IMR-90 (cell line): ENCODE measurements around the gene TRIP4. TPM values are rescaled to one million over a fixed set of nuclear protein-coding genes. Genes with fewer than 3 reads are reported as not detected.

Experiments
- ATAC-seq: fragments of 200-7000 bp; cut with Tn5 transposase; 2 replicates; pipeline ENCODE4 v1.9.1; 2020; ENCODE audit warnings: low read depth, mild to moderate bottlenecking, moderate library complexity
- BruUV-seq: library from RNA; stranded (reverse); fragments of 400-500 nt; replicated peaks from 2 replicates; lab custom pipeline; 2021; lab: Mats Ljungman, UMichigan
- CTCF ChIA-PET: fragments of 300-600 bp; formaldehyde crosslinking; extraction: SDS; loops from one replicate; lab custom pipeline; 2021; ENCODE audit warnings: antibody characterized with exemption; lab: Yijun Ruan, JAX
- POLR2A ChIA-PET: fragments of 300-600 bp; sonication (Branson Sonifier 250); formaldehyde crosslinking; loops from one replicate; lab custom pipeline; 2022; ENCODE audit warnings: antibody characterized with exemption; ENCODE audit not compliant: unreplicated experiment; lab: Charles Lee
- DNase-seq: peaks from one replicate; pipeline ENCODE4 v3.0.0; 2013
- H2AFZ ChIP-seq: replicated peaks from 2 replicates; pipeline ENCODE3; 2013; ENCODE audit warnings: low read length, mild to moderate bottlenecking; ENCODE audit not compliant: poor library complexity
- H2AK5ac ChIP-seq: 2 replicates; pipeline ENCODE4 v1.6.1; 2013; ENCODE audit warnings: low read depth, low read length, inconsistent platforms
- H2AK9ac ChIP-seq: replicated peaks from 2 replicates; pipeline ENCODE3; 2013; ENCODE audit warnings: mild to moderate bottlenecking, low read depth, low read length, moderate library complexity; ENCODE audit not compliant: poor library complexity
- H2BK120ac ChIP-seq: 2 replicates; pipeline ENCODE4 v1.6.1; 2013; ENCODE audit warnings: low read depth, low read length, inconsistent platforms
- H2BK15ac ChIP-seq: 3 replicates; pipeline ENCODE4 v1.6.1; 2013; ENCODE audit warnings: low read depth, low read length, inconsistent platforms
- H2BK20ac ChIP-seq: 2 replicates; pipeline ENCODE4 v1.6.1; 2013; ENCODE audit warnings: low read depth, mild to moderate bottlenecking, inconsistent platforms, low read length, moderate library complexity
- H2BK5ac ChIP-seq: 2 replicates; pipeline ENCODE4 v1.6.1; 2013; ENCODE audit warnings: mild to moderate bottlenecking, low read depth, low read length, inconsistent platforms; ENCODE audit not compliant: poor library complexity, severe bottlenecking
- H3K14ac ChIP-seq: replicated peaks from 2 replicates; pipeline ENCODE4 v1.6.1; 2013; ENCODE audit warnings: low read depth, low read length, inconsistent platforms
- H3K18ac ChIP-seq: 2 replicates; pipeline ENCODE4 v1.6.1; 2013; ENCODE audit warnings: low read depth, low read length, control low read depth
- H3K23ac ChIP-seq: 2 replicates; pipeline ENCODE4 v1.6.1; 2013; ENCODE audit warnings: low read depth, low read length, inconsistent platforms
- H3K27ac ChIP-seq: 2 replicates; pipeline ENCODE4 v1.5.1; 2013; ENCODE audit warnings: mild to moderate bottlenecking, control low read depth, low read length; ENCODE audit not compliant: insufficient read depth
- H3K27me3 ChIP-seq: 2 replicates; pipeline ENCODE4 v1.6.1; 2013; ENCODE audit warnings: low read length; ENCODE audit not compliant: control insufficient read depth, insufficient read depth
- H3K36me3 ChIP-seq: 2 replicates; pipeline ENCODE4 v1.6.1; 2013; ENCODE audit warnings: low read length, mixed read lengths; ENCODE audit not compliant: control insufficient read depth, insufficient read depth
- H3K4ac ChIP-seq: 2 replicates; pipeline ENCODE4 v1.6.1; 2013; ENCODE audit warnings: low read depth, low read length, inconsistent platforms
- H3K4me1 ChIP-seq: 2 replicates; pipeline ENCODE4 v1.6.1; 2013; ENCODE audit warnings: low read length, mixed read lengths; ENCODE audit not compliant: control insufficient read depth, insufficient read depth
- H3K4me2 ChIP-seq: 2 replicates; pipeline ENCODE4 v1.6.1; 2013; ENCODE audit warnings: low read depth, mild to moderate bottlenecking, control low read depth, low read length, moderate library complexity
- H3K4me3 ChIP-seq: 2 replicates; pipeline ENCODE4 v1.5.1; 2013; ENCODE audit warnings: low read depth, mild to moderate bottlenecking, control low read depth, low read length, moderate library complexity; ENCODE audit not compliant: insufficient read depth
- H3K56ac ChIP-seq: 2 replicates; pipeline ENCODE4 v1.6.1; 2013; ENCODE audit warnings: low read length, inconsistent platforms; ENCODE audit not compliant: insufficient read depth; ENCODE audit errors: extremely low read depth
- H3K79me1 ChIP-seq, 2 experiments: 2 replicates each; pipeline ENCODE4 v1.6.1; 2013; ENCODE audit warnings: low read length in 2 of 2, inconsistent platforms in 1 of 2, low read depth in 1 of 2
- H3K9ac ChIP-seq: 2 replicates; pipeline ENCODE4 v1.6.1; 2013; ENCODE audit warnings: low read depth, low read length, control low read depth
- H3K9me1 ChIP-seq: 2 replicates; pipeline ENCODE4 v1.6.1; 2013; ENCODE audit warnings: low read length, inconsistent platforms; ENCODE audit not compliant: insufficient read depth
- H3K9me3 ChIP-seq: 2 replicates; pipeline ENCODE4 v1.6.1; 2013; ENCODE audit warnings: low read length; ENCODE audit not compliant: control insufficient read depth, insufficient read depth
- H4K20me1 ChIP-seq: 2 replicates; pipeline ENCODE4 v1.6.1; 2013; ENCODE audit warnings: low read length, inconsistent platforms; ENCODE audit not compliant: insufficient read depth
- H4K5ac ChIP-seq: 2 replicates; pipeline ENCODE4 v1.6.1; 2013; ENCODE audit warnings: mild to moderate bottlenecking, low read depth, low read length, control low read depth
- H4K8ac ChIP-seq, 2 experiments: 2 replicates each; pipeline ENCODE4 v1.6.1; 2013; ENCODE audit warnings: low read depth in 2 of 2, low read length in 2 of 2, control low read depth in 1 of 2, inconsistent platforms in 1 of 2
- H4K91ac ChIP-seq: 2 replicates; pipeline ENCODE4 v1.6.1; 2013; ENCODE audit warnings: low read depth, low read length, inconsistent platforms; ENCODE audit not compliant: insufficient read depth
- CHD1 ChIP-seq: IDR thresholded peaks from 2 replicates; pipeline ENCODE4 v1.6.1; 2012; ENCODE audit warnings: low read depth, low read length, improper control_type of control experiment
- MAFK ChIP-seq: IDR thresholded peaks from 2 replicates; pipeline ENCODE4 v1.6.1; 2012; ENCODE audit warnings: low read depth, low read length, improper control_type of control experiment
- WGBS, 2 experiments: methylation state at CpG; one replicate each; pipeline versions ENCODE4 v1.1.5 to v1.1.7; 2013; ENCODE audit warnings: missing lambda C conversion rate in 2 of 2; ENCODE audit not compliant: insufficient read length in 1 of 2; ENCODE audit errors: extremely low coverage in 2 of 2; 5-methylcytosine and 5-hydroxymethylcytosine counted together
- dilution Hi-C: fragments of 300-500 bp; cut with HindIII; formaldehyde crosslinking; loops from one replicate; pipeline ENCODE4 v1.14.3; 2018; ENCODE audit warnings: low sequenced_read_pairs; ENCODE audit not compliant: unreplicated experiment
- in situ Hi-C: fragments of 300-500 bp; cut with MboI; formaldehyde crosslinking; loops from 3 replicates; pipeline ENCODE4 v1.14.3; 2019; ENCODE audit warnings: low sequenced_read_pairs, inconsistent platforms, mixed read lengths
- intact Hi-C: fragments of 100-400 bp; cut with micrococcal nuclease; formaldehyde crosslinking; loops from 2 replicates; pipeline ENCODE4 v1.10.0; 2022
- polyA plus RNA-seq, 3 experiments: library from polyadenylated mRNA; depleted of rRNA; stranded (reverse); fragments of >200 nt; gene quantifications; 2 replicates each; pipeline ENCODE4 v1.2.3, GENCODE V29; 2012; ENCODE audit warnings: low replicate concordance in 1 of 3
- total RNA-seq: library from RNA; depleted of rRNA; stranded (reverse); fragments of >200 nt; gene quantifications from 2 replicates; pipeline ENCODE4 v1.2.3, GENCODE V29; 2012

TRIP4 gene
- total and polyA plus RNA-seq, 2 of the 4 experiments (the other 2 are of a cell fraction), result 13.1 to 19.4 TPM

GRCh38 chr15:64396789-64397188 is 9.2 kb downstream of the TRIP4 start:
- no peak overlapping the region for H3K4me2 ChIP-seq
- no peak overlapping the region for H2BK120ac ChIP-seq
- no peak for ATAC-seq
- no peak overlapping the region for H2AK5ac ChIP-seq
- no TSS peak for BruUV-seq
- in situ Hi-C loops (no loop called here), intact Hi-C loops (no loop called here), dilution Hi-C loops (no loop called here)
- H4K5ac ChIP-seq, result no peak overlapping the region
- 0 out of 2 replicates have a peak, but pooled peaks cover 3% of the 10 kb centered on the region for H3K9me1 ChIP-seq
- DNase-seq, result no peak
- H3K18ac ChIP-seq, result no peak overlapping the region
- H4K20me1 ChIP-seq, result no peaks in the 10 kb centered on the region; the same call in 1 of the 2 replicates
- no peak overlapping the region for H4K91ac ChIP-seq
- no peak overlapping the region for H3K4me3 ChIP-seq
- H3K9me3 ChIP-seq, result no peaks in the 10 kb centered on the region
- H3K9ac ChIP-seq, result no peak overlapping the region
- no peaks in the 10 kb centered on the region for H3K4me1 ChIP-seq
- H2BK15ac ChIP-seq, result no peak overlapping the region
- WGBS, 2 experiments, result no CpG with 5 or more reads among the region's 5 CpGs
- H3K27ac ChIP-seq, result no peak overlapping the region
- no peaks in the 10 kb centered on the region for H3K27me3 ChIP-seq
- H3K79me1 ChIP-seq, result peaks cover 8% of the 10 kb centered on the region in 2 experiments
- H2AFZ ChIP-seq, result no peak overlapping the region
- H3K4ac ChIP-seq, result no peak overlapping the region
- CTCF ChIA-PET, result interaction anchor here (0.6 kb wide), 1 partner anchor 20 kb away, joined by 6 read pairs; no protein-coding TSS in a partner anchor
- H3K23ac ChIP-seq, result no peak overlapping the region
- H4K8ac ChIP-seq, result no peak overlapping the region
- no peak overlapping the region for H3K56ac ChIP-seq
- no peak overlapping the region for H2BK20ac ChIP-seq
- H2AK9ac ChIP-seq, result no peak overlapping the region
- no peak overlapping the region for H3K14ac ChIP-seq
- TF ChIP-seq MAFK (peak; percentile 11; the same call in 1 of the 2 replicates), CHD1 (no peak)
- POLR2A ChIA-PET, result no interaction called here
- H3K36me3 ChIP-seq, result peaks cover 40% of the 10 kb centered on the region
- H2BK5ac ChIP-seq, result no peak overlapping the region
